ENCODE data around the gene SORCS2.

- TF ChIP-seq CTCF (IDR thresholded peaks at IDR 0.05; ENCODE audit: poor library complexity, severe bottlenecking) (no peak), EP300 (conservative IDR thresholded peaks at IDR 0.05; ENCODE audit: poor library complexity, severe bottlenecking) (no peak), EZH2 (IDR thresholded peaks at IDR 0.05; ENCODE audit: borderline replicate concordance, insufficient read depth, low read length, poor library complexity, severe bottlenecking) (no peak), RAD21 (conservative IDR thresholded peaks at IDR 0.05) (no peak), TAF1 (IDR thresholded peaks at IDR 0.05; ENCODE audit: low read depth) (no peak), REST (IDR thresholded peaks at IDR 0.05; ENCODE audit: borderline replicate concordance) (no peak), POLR2AphosphoS5 (IDR thresholded peaks at IDR 0.05) (no peak), SMC3 (conservative IDR thresholded peaks at IDR 0.05; ENCODE audit: poor library complexity) (no peak), MXI1 (conservative IDR thresholded peaks at IDR 0.05; ENCODE audit: poor library complexity, severe bottlenecking) (no peak)
These were observed 248.9 kb downstream of the SORCS2 start for GRCh38 chr4:7441201-7441600.

Data from neural cell (in vitro differentiated cells).